ENCODE data around the gene USP49. TPM values are rescaled to one million over a fixed set of nuclear protein-coding genes. Genes with fewer than 3 reads are reported as not detected.
A peak's percentile ranks its signal among the peaks of the same experiment; 100 is the strongest.

USP49 gene
- total RNA-seq, 4 donors from 2014 or later = 2.3 to 16.5 (median 6.6) TPM

- no peaks in the 10 kb centered on the region for H3K36me3 ChIP-seq
- DNase-seq = no peak
- peak overlapping the region; percentile 82 for H3K4me3 ChIP-seq
- intact Hi-C loops (cut with DNase I; ENCODE audit: low total_unique reads) = loop anchor here (5.0 to 10.0 kb wide), 2 partner anchors 139 to 261 kb away; partner anchors contain the start of genes BYSL and MED20
- H3K27me3 ChIP-seq = no peaks in the 10 kb centered on the region
- H3K27ac ChIP-seq = peak overlapping the region; percentile 84 to 97
- H3K4me1 ChIP-seq = peaks cover 0 to 16% of the 10 kb centered on the region in 2 donors
- no peaks in the 10 kb centered on the region for H3K9me3 ChIP-seq
- TF ChIP-seq, protein P1, sequence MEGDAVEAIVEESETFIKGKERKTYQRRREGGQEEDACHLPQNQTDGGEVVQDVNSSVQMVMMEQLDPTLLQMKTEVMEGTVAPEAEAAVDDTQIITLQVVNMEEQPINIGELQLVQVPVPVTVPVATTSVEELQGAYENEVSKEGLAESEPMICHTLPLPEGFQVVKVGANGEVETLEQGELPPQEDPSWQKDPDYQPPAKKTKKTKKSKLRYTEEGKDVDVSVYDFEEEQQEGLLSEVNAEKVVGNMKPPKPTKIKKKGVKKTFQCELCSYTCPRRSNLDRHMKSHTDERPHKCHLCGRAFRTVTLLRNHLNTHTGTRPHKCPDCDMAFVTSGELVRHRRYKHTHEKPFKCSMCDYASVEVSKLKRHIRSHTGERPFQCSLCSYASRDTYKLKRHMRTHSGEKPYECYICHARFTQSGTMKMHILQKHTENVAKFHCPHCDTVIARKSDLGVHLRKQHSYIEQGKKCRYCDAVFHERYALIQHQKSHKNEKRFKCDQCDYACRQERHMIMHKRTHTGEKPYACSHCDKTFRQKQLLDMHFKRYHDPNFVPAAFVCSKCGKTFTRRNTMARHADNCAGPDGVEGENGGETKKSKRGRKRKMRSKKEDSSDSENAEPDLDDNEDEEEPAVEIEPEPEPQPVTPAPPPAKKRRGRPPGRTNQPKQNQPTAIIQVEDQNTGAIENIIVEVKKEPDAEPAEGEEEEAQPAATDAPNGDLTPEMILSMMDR (IDR thresholded peaks at IDR 0.05) = no peak
- no peak for TF ChIP-seq POLR2A (IDR thresholded peaks at IDR 0.05)
Observed at GRCh38 chr6:41785689-41786450, 109.3 kb downstream of the USP49 start.

GRCh38 chr6:41785254-41785653 lies 109.9 kb downstream of the USP49 start:
- H3K4me1 ChIP-seq = peaks cover 0 to 16% of the 10 kb centered on the region in 2 donors
- DNase-seq = no peak
- no peaks in the 10 kb centered on the region for H3K36me3 ChIP-seq
- H3K27ac ChIP-seq = peak overlapping the region in 1 of 2 donors; percentile 84
- H3K9me3 ChIP-seq = no peaks in the 10 kb centered on the region
- intact Hi-C loops (cut with DNase I; ENCODE audit: low total_unique reads) = loop anchor here (5.0 to 10.0 kb wide), 2 partner anchors 140 to 262 kb away; partner anchors contain the start of genes BYSL and MED20
- H3K4me3 ChIP-seq = no peak overlapping the region
- TF ChIP-seq POLR2A (IDR thresholded peaks at IDR 0.05) = no peak
- TF ChIP-seq, protein P1 (IDR thresholded peaks at IDR 0.05) = no peak
- H3K27me3 ChIP-seq = no peaks in the 10 kb centered on the region

DNA sequence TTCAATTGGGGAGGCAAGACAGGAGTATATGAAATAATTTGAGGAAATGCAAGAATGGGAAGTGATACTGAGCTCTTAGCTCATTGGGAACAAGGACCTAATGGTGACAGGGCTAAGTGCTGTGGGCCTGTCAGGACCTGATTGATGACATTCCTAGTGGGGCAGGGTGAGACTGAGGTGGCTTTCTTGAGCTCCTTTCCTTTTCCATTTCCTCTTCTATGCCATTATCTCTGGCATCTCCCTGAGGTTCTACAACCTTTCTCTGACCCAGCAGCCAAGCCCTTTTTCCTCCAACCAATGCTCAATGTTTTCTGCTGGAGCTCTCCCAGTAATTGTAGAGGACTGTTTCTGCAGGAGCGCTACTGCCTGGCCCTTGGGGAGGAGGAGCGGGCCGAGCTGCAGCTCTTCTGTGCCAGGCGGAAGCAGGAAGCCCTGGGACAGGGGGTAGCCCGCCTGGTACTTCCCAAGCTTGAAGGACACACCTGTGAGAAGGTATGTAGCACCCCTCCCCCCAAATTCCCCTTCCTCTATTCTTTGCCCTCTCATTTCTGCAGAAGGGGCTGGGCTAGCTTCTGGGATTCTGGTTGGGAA lies 110.5 kb downstream of the USP49 start:
- Histone ChIP-seq H3K9me3 (no peaks in the 10 kb centered on the region), H3K4me1 (peaks cover 0 to 16% of the 10 kb centered on the region in 2 donors), H3K36me3 (no peaks in the 10 kb centered on the region), H3K4me3 (no peak overlapping the region), H3K27ac (peak overlapping the region in 1 of 2 donors; percentile 13), H3K27me3 (no peaks in the 10 kb centered on the region)
- intact Hi-C loops (cut with DNase I; ENCODE audit: low total_unique reads) = loop anchor here (5.0 to 10.0 kb wide), 2 partner anchors 140 to 263 kb away; partner anchors contain the start of genes BYSL and MED20
- DNase-seq = no peak
- TF ChIP-seq, protein P1 (IDR thresholded peaks at IDR 0.05) = no peak
- no peak for TF ChIP-seq POLR2A (IDR thresholded peaks at IDR 0.05)

DNA sequence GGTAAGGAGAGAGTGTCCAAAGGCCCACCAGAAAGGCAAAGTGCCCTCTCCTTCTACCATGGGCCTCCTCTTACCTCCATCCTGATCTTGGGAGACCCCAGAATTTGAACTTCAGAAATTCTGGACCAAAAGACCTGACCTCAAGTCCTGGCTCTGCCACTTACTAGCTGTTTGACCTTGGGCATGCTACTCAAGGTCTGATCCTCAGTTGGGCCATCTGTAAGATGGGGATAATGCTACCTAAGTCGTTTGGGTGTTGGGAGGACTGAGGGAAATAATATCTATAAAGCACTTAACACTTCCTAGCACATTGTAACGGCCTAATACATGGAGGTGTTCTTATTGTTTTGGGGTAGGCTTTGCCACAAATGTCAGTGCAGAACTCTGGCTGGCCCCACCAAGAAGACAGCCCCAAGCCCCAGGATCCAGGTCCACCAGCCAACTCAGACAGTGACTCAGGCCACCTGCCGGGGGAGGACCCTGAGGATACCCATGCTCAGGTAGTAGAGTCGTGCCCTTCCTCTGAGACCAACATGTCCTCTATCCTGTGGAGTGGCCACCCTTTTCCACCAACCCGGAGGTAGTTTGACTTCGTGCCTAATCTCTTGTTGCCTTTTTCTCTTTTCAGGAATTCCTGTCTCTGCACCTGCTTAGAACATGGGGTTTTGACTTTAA lies 111.9 kb downstream of the USP49 start:
- intact Hi-C loops (cut with DNase I; ENCODE audit: low total_unique reads) = loop anchor here (10.0 kb wide), 1 partner anchor 142 kb away; the partner anchor contains the start of genes BYSL and MED20
- no peak for TF ChIP-seq POLR2A (IDR thresholded peaks at IDR 0.05)
- TF ChIP-seq, protein P1 (IDR thresholded peaks at IDR 0.05) = no peak
- Histone ChIP-seq H3K9me3 (no peaks in the 10 kb centered on the region), H3K36me3 (no peaks in the 10 kb centered on the region), H3K27ac (peak overlapping the region in 1 of 2 donors; percentile 15), H3K4me3 (no peak overlapping the region), H3K27me3 (no peaks in the 10 kb centered on the region), H3K4me1 (peaks cover 0 to 20% of the 10 kb centered on the region in 2 donors)
- no peak for DNase-seq

Measured in uterus (tissue), 4 donors.